Measurements from ENCODE around the gene IPO4.

IPO4 gene

GRCh38 chr14:24186831-24187538 is 1.6 kb downstream of the IPO4 start:
- no peak for DNase-seq (ENCODE audit: extremely low spot score)

GRCh38 chr14:24185741-24186140 is 2.9 kb downstream of the IPO4 start:
- DNase-seq (ENCODE audit: extremely low spot score): no peak
- ChIA-PET POLR2A (no interaction called here), CTCF (interaction anchor here (1.2 to 4.4 kb wide), 4 partner anchors 8 to 56 kb away, joined by 4 to 35 read pairs (median 5); partner anchors contain the start of genes IRF9, TINF2 and TM9SF1)
- TF ChIP-seq CTCF (IDR thresholded peaks at IDR 0.05; ENCODE audit: control extremely low read depth, extremely low read depth, low read depth, missing control alignments): no peak

More at GRCh38 chr14:24186831-24187538, 1.6 kb downstream of the IPO4 start:
- ChIA-PET POLR2A (interaction anchor here (0.9 to 1.6 kb wide), 2 partner anchors 14 to 22 kb away, joined by 3 to 4 read pairs; no protein-coding TSS in a partner anchor), CTCF (interaction anchor here (1.0 to 4.4 kb wide), 4 partner anchors 26 to 121 kb away, joined by 3 to 35 read pairs (median 5); partner anchors contain the start of genes CIDEB and IRF9)
- no peak for TF ChIP-seq CTCF (IDR thresholded peaks at IDR 0.05; ENCODE audit: control extremely low read depth, extremely low read depth, low read depth, missing control alignments)

- POLR2A ChIA-PET: no interaction called here
- no peak for TF ChIP-seq CTCF (IDR thresholded peaks at IDR 0.05; ENCODE audit: control extremely low read depth, extremely low read depth, low read depth, missing control alignments)
- CTCF ChIA-PET: interaction anchor here (0.9 to 4.4 kb wide), 5 partner anchors 9 to 123 kb away, joined by 3 to 35 read pairs (median 4); partner anchors contain the start of genes CIDEB, IRF9, TINF2 and TM9SF1
These were observed 3.6 kb downstream of the IPO4 start for GRCh38 chr14:24185026-24185425.

GRCh38 chr14:24184104-24184970 is 4.3 kb downstream of the IPO4 start:
- TF ChIP-seq CTCF (IDR thresholded peaks at IDR 0.05; ENCODE audit: control extremely low read depth, extremely low read depth, low read depth, missing control alignments): no peak
- no peak for DNase-seq (ENCODE audit: extremely low spot score)
- CTCF ChIA-PET: interaction anchor here (0.9 to 4.4 kb wide), 4 partner anchors 11 to 124 kb away, joined by 3 to 35 read pairs (median 5); partner anchors contain the start of genes CIDEB, IRF9, TINF2 and TM9SF1
- POLR2A ChIA-PET: no interaction called here

More at GRCh38 chr14:24185026-24185425, 3.6 kb downstream of the IPO4 start:
- DNase-seq (ENCODE audit: extremely low spot score): no peak

- no peak for TF ChIP-seq CTCF (IDR thresholded peaks at IDR 0.05; ENCODE audit: control extremely low read depth, extremely low read depth, low read depth, missing control alignments)
- CTCF ChIA-PET: interaction anchor here (1.2 kb wide), 1 partner anchor 29 kb away, joined by 3 read pairs; no protein-coding TSS in a partner anchor
- DNase-seq (ENCODE audit: extremely low spot score): no peak
- POLR2A ChIA-PET: interaction anchor here (0.9 kb wide), 2 partner anchors 10 to 36 kb away, joined by 3 read pairs; no protein-coding TSS in a partner anchor
These were observed 5.6 kb downstream of the IPO4 start for GRCh38 chr14:24183014-24183481.

Data from GM10248 (cell line).